ENCODE data around the gene C16orf95.
A peak's percentile ranks its signal among the peaks of the same experiment; 100 is the strongest.
"Not testable (repeated sequence)": the region's sequence is repeated elsewhere in the genome, so short reads cannot be mapped to it uniquely, and the experiment has no call there.

Gene C16orf95

GRCh38 chr16:87288753-87289362 is 28.3 kb downstream of the C16orf95 start:
- no peak for DNase-seq (ENCODE audit: low read depth, low spot score)

DNA sequence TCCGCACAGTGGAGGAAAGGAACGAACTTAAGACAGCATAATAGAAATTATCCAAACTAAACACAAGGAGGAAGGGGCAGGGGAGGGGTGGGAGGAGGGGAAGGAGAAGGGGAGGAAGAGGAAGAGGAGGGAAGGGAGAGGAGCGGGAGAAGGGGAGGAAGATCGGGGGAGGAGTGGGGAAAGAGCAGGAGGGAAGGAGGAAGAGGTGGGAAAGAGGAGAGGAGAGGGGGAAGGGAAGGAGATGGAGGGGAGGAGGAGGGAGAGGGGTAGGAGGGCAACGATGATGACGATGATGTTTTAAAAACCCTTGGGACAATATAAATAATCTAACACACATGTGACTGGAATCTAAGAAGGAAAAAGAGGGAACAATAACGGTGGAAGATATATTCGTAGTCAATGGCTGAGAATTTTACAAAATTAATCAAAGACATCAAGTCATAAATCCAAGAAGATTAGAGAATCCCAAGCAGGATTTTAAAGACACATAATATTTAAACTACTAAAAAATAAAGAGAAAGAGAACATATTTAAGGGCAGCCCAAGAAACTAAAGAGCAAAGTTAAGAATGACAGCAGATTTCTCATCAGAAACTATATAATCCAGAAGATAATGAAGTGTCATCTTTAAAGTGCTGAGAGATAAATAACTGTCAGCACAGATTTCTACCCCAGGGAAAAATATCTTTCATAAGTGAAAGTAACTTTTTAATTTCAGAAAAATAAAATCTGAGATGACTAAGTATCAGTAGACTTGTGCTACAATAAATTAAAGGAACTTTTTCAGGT is 30.2 kb downstream of the C16orf95 start:
- DNase-seq (ENCODE audit: low read depth, low spot score) = no peak

DNA sequence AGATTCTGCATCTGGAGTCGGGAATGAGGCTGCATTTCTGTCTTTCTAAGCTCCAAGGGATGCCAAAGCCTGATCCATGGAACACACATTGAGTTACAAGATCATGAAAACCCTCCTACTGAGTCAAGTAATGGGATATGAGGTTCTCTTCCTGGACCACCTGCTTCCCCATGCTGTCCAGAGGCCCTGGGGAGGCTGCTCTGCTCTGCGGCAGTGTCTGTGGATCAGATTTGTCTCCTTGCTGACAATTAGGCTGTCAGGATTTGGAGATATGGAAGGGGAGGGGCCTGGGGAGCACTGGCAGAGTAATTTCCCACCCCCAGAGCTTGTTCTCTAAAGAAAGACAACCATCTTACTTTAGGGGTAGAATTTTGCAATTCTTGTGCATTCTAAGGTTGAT is 33.0 kb downstream of the C16orf95 start:
- no peak for DNase-seq (ENCODE audit: low read depth, low spot score)

DNA sequence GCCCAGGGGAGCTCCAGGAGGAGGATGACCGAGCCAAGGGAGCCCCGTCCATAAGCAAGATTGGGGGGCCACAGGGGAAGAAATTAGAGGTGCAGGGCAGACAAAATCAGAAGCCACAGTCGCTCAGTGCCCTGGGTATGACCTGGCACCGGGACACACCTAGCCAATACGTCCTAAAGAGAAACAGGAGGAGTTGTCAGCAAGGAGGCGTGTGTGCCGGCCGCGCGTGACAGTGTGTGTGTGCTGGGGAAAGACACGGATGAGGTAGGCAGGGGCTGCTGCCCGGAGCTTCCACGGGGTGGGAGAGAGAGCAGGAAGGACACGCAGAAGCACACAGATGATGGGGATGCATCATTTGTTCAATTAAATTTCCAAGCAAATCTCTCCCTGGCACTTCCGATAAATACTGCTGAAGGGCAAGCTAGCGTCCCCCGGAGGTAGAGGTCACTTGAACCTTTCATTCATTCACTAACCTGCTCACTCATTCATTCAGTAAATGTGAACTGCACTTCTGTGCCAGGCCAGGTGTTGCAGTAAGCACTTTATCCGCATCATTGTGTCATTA is 38.0 kb downstream of the C16orf95 start:
- no peak for DNase-seq (ENCODE audit: low read depth, low spot score)

GRCh38 chr16:87278191-87279093 is 38.8 kb downstream of the C16orf95 start:
- peak; percentile 91 for DNase-seq (ENCODE audit: low read depth, low spot score)

DNA sequence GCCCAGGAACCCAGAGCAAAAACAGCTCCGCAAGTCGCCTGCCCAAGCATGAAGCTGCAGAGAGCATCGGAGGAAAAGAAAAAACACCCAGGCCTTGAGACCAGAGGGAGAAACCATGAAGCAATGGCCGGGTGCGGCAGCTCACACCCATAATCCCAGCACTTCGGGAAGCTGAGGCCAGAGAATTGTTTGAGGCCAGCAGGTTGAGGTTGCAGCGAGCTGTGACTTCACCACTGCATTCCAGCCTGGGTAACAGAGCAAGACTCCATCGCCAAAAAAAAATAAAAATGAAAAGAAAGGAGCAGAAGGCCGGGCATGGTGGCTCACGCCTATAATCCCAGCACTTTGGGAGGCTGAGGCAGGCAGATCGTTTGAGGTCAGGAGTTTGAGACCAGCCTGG is 40.3 kb downstream of the C16orf95 start:
- DNase-seq (ENCODE audit: low read depth, low spot score) = no peak

DNA sequence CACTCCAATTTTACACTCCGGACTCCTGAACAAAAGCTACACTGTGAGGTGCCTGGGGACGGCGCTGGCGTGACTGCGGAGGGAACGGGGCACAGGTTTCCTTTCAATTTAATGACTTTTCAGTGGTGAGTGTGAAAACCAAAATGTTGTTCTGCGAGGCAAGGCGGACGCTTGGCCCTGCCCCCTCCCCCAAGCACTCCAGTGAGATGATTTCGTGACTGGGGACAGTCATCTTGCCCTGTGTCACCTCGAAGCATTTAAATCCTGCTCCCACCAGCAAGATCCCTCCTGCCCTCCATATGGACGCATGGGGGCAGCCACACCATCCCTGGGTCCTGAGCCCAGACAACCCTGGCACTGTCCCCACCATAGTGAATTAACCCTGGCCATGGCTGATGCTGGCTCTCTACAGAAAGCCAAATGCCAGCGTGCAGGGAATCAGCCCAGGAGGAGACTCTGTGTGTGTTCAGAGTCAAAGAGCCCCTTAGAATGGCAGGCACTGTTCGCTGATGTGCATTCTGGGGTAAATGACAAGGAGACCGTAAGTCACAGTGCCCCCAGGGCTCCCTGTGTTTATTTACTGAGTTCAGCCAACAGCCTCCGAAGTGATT is 41.0 kb downstream of the C16orf95 start:
- peak; percentile 41 for DNase-seq (ENCODE audit: low read depth, low spot score)

- no peak for DNase-seq (ENCODE audit: low read depth, low spot score)
Measured at GRCh38 chr16:87274794-87275193, 42.4 kb downstream of the C16orf95 start.

DNA sequence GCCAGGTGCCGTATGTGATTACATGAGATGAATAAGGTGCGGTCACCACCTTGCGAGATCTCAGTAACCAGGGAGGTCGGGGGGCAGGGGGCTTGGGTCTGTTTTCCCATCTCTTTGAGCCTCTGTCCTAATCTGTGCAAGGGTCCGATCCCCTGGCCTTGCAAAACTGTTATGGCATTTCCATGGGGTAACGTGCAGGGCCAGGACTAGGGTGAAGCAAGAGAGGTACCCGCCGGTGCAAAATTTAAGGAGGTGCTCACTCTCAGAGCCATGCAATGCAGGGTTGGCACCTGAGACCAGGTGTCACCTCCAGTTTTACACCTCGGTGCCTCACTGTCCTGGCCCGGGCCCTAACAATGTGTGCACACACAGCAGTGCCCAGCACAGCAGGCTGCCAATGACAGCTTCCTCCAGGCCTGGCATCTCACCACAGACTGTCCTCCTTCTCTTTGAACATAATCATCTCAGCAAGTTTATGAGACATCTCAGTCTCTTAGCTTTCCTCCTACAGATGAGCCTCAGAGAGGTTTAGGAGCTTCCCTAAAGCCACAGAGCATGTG is 43.6 kb downstream of the C16orf95 start:
- no peak for DNase-seq (ENCODE audit: low read depth, low spot score)

DNA sequence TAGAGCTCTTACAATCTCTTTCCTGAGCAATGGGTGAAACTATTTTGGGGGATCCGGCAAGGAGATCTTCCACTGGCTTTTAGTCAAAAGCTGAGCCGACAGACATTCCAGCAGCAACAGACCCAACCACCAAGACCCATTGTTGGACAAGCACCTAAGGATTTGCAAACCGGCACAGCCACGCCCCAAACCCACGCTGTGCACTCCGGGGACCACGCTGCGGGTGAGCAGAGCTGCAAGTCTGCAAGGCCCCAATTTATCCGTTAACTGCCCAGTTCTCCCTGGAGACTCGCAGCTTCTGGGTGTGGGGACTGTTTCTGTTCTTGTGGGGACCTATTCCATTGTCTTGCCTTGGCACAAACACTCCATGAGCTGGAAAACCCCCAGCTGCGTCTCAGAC is 45.9 kb downstream of the C16orf95 start:
- no peak for DNase-seq (ENCODE audit: low read depth, low spot score)

DNA sequence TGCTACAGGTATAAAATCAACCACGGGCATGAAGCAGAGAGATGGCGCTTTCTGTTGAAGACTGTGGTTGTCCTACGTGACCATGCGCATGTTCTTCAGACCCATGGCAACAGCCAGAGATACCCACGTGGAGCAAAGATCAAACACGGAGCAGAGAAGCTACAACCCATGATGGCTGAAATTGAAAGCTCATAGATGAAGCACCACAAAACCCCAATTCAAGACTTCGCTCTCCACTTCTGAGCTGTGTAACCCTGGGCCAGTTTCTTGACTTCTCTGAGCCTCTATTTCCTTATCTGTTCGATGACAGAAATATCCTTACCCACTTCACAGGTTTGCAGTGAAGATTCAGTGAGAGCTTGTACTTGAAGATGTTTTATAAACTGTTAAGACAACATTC is 49.6 kb downstream of the C16orf95 start:
- DNase-seq (ENCODE audit: low read depth, low spot score) = no peak

- DNase-seq (ENCODE audit: low read depth, low spot score) = peak; percentile 58
Measured at GRCh38 chr16:87266846-87267245, 50.3 kb downstream of the C16orf95 start.

- no peak for DNase-seq (ENCODE audit: low read depth, low spot score)
Measured at GRCh38 chr16:87265261-87265660, 51.9 kb downstream of the C16orf95 start.

GRCh38 chr16:87264634-87265033 is 52.6 kb downstream of the C16orf95 start:
- peak; percentile 30 for DNase-seq (ENCODE audit: low read depth, low spot score)

DNA sequence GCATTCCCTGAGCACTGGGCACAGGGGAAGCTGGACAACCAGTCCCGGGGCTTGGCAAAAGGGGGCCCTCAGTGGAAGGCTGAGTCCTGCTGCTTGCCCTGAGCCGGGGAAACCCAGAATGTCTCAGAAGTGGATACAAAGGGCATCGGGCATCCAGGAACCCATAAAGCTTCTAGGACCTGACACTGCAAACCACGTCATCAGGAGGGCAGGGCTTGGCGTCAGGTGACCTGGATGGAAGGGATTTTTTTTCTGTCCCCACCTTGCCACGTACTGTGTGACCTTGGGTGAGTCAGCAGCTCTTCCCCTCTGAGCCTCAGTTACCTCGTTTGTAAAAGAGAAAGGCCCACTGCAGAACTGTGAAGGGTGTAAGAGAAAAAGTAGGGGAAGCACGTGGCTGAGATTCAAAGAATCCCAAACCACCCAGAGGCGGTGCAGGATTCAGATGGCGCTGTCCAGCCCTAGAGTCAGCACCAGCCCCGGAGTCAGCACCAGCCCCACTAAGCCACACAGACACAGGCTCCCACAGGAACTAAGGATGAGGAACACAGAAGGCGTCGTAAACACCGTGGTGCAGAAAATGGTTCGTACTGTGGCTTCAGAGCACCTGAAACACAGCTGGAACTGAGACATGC is 53.7 kb downstream of the C16orf95 start:
- DNase-seq (ENCODE audit: low read depth, low spot score) = peak; percentile 73

GRCh38 chr16:87259431-87259830 is 57.8 kb downstream of the C16orf95 start:
- no peak for DNase-seq (ENCODE audit: low read depth, low spot score)

DNA sequence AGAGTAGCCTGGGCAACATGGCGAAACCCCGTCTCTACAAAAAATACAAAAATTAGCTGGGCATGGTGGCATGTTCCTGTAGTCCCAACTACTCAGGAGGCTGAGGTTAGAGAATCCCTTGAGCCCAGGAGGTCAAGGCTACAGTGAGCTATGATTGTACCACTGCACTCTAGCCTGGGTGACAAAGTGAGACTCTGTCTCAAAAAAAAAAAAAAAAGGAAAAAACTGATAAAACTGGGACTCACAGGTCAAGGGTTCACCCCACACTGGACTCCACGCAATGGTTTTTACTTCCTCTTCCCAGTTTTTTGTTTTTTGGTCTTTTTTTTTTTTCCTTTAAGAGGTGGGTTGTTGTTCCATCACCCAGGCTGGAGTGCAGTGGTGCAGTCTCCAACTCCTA is 58.5 kb downstream of the C16orf95 start:
- not testable (repeated sequence) for DNase-seq (ENCODE audit: low read depth, low spot score)

DNA sequence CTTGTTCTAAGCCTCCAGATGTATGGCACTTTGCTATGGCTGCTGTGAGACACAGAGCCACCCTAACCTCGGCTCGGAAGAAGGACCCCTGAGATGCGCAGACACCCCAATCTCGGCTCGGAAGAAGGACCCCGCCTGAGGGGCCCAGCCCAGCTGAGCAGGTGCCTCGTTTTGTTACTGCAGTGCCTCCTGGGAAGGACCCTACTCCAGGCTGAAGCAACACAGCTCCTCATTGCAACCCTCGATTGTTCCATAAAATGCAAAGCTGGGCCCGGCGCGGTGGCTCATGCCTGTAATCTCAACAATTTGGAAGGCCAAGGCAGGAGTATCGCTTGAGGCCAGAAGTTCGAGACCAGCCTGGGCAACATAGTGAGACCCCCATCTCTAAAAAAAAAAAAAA is 61.3 kb downstream of the C16orf95 start:
- no peak for DNase-seq (ENCODE audit: low read depth, low spot score)

- no peak for DNase-seq (ENCODE audit: low read depth, low spot score)
Measured at GRCh38 chr16:87254734-87255133, 62.5 kb downstream of the C16orf95 start.

DNA sequence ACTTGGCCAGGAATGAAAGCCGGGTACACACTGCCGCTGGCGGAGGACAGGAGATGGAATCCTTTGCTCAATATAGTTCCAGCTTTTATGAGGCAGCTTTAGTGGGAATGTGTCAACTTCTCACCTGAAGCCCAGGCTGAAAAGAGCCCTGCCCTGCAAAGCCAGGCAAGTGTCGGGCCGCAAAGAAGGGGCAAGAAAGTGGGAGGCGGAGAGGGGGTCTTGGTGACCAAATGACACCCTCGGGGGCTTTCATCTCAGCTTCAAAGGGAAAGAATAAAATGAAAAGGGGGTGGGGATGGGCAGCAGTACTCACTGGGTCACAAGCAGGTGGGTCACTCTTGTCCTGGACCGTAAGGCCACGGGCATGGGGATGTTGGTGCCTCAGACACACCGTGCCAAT is 62.9 kb downstream of the C16orf95 start:
- no peak for DNase-seq (ENCODE audit: low read depth, low spot score)

DNA sequence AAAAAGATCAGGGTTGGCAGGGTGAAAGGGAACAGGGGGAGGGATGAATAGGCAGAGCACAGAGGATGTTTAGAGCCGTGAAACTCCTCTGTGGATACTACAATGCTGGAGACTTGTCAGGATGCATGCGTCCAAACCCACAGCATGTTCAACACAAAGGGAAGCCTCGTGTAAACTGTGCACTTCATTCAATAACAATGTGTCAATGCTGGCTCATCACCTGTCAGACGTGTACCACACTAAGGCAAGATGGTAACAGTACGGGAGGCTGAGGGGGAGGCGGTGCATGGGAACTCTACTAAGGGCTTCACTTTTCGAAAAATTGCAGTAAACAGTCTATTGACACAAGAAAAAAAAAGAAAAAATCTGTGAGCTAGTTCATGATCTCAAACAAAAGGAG is 63.7 kb downstream of the C16orf95 start:
- DNase-seq (ENCODE audit: low read depth, low spot score) = no peak

Measured in ELF-1 (cell line).